Measurements from ENCODE around the gene HOXD10.

- no peak for TF ChIP-seq CTCF (IDR thresholded peaks at IDR 0.05)
- no peak for TF ChIP-seq POLR2A (IDR thresholded peaks at IDR 0.05)
- no peak for TF ChIP-seq POLR2AphosphoS5 (IDR thresholded peaks at IDR 0.05)
These were observed 44.6 kb downstream of the HOXD10 start for GRCh38 chr2:176160986-176161824.
